HG03060 (cell line): ENCODE measurements around the gene ATXN1.
"Not testable (repeated sequence)": the region's sequence is repeated elsewhere in the genome, so short reads cannot be mapped to it uniquely, and the experiment has no call there.

Experiments
- ATAC-seq: cut with Tn5 transposase; IDR thresholded peaks from one replicate; pipeline ENCODE4 v1.9.1; 2021; ENCODE audit warnings: low read depth, moderate number of reproducible peaks; ENCODE audit not compliant: unreplicated experiment

ATXN1 gene

DNA sequence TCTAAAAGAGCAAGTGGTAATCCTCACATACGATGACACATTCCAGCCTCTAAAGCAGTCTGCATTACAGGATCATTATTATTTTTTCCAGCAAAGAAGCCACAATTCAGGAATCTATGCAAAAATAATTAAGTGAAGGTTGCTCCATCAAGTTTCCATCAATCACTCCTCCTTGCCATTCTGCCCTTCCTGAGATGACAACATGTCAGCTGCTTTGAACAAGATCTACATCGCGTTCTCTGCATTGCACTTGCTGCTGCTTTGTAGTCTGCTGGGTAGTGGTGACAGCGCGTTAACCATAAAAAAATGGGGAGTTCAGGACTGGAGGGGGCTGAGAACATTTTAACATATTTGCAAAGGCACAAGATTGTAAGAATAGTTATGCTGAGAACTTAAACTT, 375.2 kb downstream of the ATXN1 start:
- no peak for ATAC-seq

GRCh38 chr6:16383607-16384206, 377.6 kb downstream of the ATXN1 start:
- no peak for ATAC-seq

GRCh38 chr6:16381968-16382367, 379.3 kb downstream of the ATXN1 start:
- not testable (repeated sequence) for ATAC-seq

- ATAC-seq = no peak
Observed at GRCh38 chr6:16380220-16380809, 380.9 kb downstream of the ATXN1 start.

DNA sequence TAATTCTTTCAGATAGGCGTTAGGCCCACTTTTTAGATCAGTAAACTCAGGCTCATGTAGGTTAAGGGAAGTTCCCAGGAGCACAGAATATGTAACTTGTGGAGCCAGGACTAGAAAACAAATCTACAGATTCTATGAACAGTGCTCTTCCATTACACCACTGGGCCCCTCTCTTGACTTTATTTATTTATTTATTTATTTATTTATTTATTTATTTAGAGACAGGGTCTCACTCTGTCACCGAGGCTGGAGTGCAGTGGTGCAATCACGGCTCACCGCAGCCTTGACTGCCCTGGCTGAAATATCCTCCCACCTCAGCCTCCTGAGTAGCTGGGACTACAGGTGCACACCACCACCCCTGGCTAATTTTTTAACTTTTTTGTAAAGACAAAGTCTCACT, 382.9 kb downstream of the ATXN1 start:
- ATAC-seq = not testable (repeated sequence)

- no peak for ATAC-seq
Observed at GRCh38 chr6:16377470-16377869, 383.8 kb downstream of the ATXN1 start.

GRCh38 chr6:16375843-16376242, 385.4 kb downstream of the ATXN1 start:
- ATAC-seq = no peak

DNA sequence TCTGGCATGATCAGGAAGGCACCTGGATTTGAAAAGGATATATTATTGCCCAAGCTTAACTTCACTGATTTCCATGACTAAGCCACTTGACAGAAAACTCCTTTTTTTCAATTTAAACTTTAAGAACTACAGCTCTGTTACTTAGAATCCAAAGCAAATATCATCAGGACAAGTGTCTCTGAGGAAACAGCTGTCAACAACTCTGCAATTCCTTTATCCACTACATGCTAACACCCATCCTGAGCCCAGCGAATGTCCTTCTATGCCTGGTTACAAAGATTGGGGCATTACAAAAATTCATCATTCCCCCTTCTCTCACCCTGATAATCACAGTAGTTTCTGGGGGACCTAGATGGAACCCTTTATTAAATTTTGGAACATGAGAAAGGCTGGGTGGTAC, 386.1 kb downstream of the ATXN1 start:
- ATAC-seq = no peak

DNA sequence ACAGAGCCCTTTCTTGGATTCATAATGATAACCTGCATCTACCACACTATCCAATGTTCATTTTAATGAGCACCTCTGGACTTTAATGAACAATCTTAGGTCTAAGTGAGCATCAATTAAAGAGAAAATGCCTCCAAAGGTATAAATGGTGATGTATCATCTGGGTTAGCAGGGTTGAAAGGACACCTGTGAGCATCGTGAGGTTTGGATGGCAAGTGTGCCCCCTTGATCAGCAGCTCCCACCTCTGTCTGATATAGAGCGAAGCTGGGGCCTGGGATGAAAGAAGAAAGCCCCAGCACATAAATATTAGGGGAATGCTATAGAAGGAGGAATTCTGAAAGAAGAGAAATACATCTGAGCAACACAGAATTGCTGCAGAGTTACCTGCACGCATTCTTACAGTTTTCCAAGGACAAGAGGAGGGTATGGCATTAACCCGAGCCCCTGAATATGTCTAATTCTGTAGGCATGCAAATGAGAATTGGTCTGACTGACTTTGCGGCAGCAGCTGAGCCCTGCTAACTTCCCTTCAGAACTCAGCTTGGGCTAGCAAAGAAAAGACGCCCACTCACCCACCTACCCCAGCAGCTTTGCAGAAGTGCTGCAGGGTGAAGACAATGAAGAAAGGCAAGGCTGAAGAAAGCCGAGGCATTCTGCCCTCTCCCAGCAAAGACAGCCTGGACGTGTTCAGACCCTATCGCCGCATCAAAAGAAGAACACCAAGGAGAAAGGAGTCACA, 386.6 kb downstream of the ATXN1 start:
- peak; percentile 57 for ATAC-seq

DNA sequence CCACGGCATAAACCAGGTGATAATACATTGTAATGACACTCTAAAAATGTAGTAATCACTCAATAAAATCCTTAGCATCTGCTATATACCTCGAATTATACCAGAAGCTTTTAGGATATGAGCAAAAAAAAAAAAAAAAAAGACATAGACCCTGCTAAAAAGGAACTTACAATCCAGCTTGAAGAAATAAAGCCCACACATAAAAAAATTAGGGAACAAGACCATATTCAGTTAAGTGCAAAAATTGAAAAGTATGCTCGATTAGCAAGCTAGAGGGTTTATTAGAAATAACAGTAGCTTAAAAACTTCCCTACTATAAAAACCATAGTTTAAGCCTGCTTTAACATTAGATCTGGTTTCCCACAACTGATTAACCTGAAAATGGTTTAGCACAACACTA, 387.2 kb downstream of the ATXN1 start:
- ATAC-seq = no peak

GRCh38 chr6:16372029-16372776, 389.1 kb downstream of the ATXN1 start:
- ATAC-seq = no peak

GRCh38 chr6:16371401-16371800, 389.9 kb downstream of the ATXN1 start:
- ATAC-seq = no peak

DNA sequence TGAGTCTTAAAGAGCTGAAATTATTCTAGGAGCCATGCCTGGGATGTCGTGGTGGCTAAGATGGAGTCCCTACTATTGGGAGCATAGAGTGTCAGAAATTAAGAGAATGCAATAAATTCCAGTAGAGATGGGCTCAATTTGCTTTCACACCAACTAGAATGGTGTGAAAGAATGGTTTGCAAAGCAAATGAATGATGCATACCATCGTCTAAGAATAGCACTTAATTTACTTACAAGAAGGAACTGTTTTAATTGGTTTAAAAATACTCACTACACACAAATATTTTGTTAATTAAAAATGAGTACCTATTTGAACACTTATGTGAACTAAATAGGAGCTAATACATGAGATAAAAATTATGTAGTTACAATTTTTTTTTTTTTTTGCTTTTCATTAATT, 390.3 kb downstream of the ATXN1 start:
- ATAC-seq = no peak

- no peak for ATAC-seq
Observed at GRCh38 chr6:16369989-16370388, 391.3 kb downstream of the ATXN1 start.

DNA sequence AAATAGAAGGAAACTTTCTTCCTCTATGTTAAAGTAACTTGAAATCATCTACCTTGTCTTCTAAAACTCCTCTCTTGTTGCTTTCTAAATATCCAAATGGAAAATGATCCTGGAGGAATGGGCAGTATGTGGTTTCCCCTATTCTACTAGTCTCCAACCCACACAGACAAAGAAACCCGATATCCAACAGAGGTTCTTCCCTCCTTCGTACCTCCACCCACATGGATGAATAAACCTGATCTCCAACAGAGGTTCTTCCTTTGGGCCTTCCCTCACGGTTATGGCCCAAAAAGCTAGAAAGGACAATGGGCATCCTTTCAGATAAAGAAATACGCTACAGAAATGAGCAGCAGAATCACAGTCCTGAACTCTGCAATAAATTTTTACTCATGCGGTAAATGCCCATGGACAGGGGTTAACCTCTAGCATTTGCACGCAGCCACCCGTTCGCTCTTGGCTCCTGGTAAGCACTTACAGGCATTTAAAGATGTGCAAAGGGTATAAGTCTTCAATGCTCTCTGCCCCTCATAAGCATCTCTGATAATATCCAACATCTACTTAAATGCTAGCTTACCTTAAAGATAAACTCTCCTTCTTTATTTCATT, 392.0 kb downstream of the ATXN1 start:
- ATAC-seq = no peak

GRCh38 chr6:16367571-16367970, 393.7 kb downstream of the ATXN1 start:
- no peak for ATAC-seq

GRCh38 chr6:16363749-16364148, 397.5 kb downstream of the ATXN1 start:
- no peak for ATAC-seq

- ATAC-seq = no peak
Observed at GRCh38 chr6:16362819-16363589, 398.3 kb downstream of the ATXN1 start.

GRCh38 chr6:16362296-16362695, 399.0 kb downstream of the ATXN1 start:
- ATAC-seq = no peak

DNA sequence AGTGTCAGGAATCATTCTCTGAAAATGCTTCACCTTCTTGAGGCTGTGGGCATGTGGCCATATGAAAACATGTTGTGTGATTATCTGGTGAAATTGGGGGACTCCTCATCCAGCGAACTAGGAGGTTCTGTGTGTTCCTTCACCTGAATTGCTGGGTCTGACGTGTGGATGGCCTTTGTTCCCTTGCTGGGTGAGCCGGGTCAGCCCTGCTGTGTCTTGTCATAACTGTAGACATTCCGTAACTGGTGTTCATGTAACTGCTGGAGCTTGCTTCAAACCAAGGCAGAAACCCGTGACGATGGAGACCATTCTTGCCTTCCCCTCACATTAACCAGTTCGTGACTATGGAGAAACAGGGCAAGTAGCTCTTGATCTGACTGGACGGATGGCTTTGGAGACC, 399.4 kb downstream of the ATXN1 start:
- ATAC-seq = no peak
